Gastrocnemius medialis (tissue), 4 donors: Measurements from ENCODE around the gene CCDC174.

Experiments
- CTCF ChIP-seq, 5 experiments: fragments of 450-650 bp in 3 of 5; fragments of 200-600 bp in 2 of 5; sonication (generic) in 2 of 5; IDR thresholded peaks in 4 of 5; conservative IDR thresholded peaks in 1 of 5; 1 replicate in 4 of 5; 2 replicates in 1 of 5; pipeline ENCODE4 v1.5.1; 2016 to 2019; ENCODE audit warnings: antibody characterized with exemption in 5 of 5, mild to moderate bottlenecking in 3 of 5, moderate library complexity in 3 of 5
- POLR2A ChIP-seq, 2 donors: fragments of 450-650 bp; IDR thresholded peaks; one replicate each; pipeline ENCODE4 v1.6.1; 2017; ENCODE audit warnings: antibody characterized with exemption in 2 of 2, mild to moderate bottlenecking in 2 of 2, moderate library complexity in 2 of 2

- TF ChIP-seq CTCF (IDR thresholded peaks at IDR 0.05 in 4 of 5, conservative IDR thresholded peaks at IDR 0.05 in 1 of 5) (no peak), POLR2A (IDR thresholded peaks at IDR 0.05) (no peak)
These were observed 5.4 kb upstream of the CCDC174 start for GRCh38 chr3:14646131-14646573.
